ENCODE measurements around the gene DPF3. TPM values are rescaled to one million over a fixed set of nuclear protein-coding genes. Genes with fewer than 3 reads are reported as not detected.

The DPF3 gene
- total RNA-seq, 1 donor from 2014 or later = 1.3 TPM

DNA sequence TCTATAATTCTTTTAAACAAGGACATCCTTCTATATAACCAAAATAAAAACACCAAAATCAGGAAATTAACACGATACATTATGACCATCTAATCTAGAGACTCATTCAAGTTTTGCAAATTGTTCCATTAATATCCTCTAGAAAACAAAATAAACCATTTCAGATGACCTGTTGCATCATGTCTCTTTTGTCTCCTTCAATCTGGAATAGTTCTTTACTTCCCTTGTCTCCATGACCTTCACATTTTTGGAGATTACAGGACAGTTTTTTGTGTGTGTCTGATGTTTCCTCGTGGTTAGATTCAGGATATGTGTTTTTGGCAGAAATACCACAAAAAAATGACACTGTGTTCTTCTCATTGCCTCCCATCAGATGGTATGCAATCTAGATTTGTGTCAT is 19.9 kb upstream of the DPF3 start:
- peaks cover under 1% of the 10 kb centered on the region for H3K4me1 Mint-ChIP-seq
- no peak overlapping the region for H3K27ac Mint-ChIP-seq (ENCODE audit: unreplicated experiment)
- peaks cover 5% of the 10 kb centered on the region for H3K27me3 Mint-ChIP-seq (ENCODE audit: low read depth)
- TF ChIP-seq, protein P1, sequence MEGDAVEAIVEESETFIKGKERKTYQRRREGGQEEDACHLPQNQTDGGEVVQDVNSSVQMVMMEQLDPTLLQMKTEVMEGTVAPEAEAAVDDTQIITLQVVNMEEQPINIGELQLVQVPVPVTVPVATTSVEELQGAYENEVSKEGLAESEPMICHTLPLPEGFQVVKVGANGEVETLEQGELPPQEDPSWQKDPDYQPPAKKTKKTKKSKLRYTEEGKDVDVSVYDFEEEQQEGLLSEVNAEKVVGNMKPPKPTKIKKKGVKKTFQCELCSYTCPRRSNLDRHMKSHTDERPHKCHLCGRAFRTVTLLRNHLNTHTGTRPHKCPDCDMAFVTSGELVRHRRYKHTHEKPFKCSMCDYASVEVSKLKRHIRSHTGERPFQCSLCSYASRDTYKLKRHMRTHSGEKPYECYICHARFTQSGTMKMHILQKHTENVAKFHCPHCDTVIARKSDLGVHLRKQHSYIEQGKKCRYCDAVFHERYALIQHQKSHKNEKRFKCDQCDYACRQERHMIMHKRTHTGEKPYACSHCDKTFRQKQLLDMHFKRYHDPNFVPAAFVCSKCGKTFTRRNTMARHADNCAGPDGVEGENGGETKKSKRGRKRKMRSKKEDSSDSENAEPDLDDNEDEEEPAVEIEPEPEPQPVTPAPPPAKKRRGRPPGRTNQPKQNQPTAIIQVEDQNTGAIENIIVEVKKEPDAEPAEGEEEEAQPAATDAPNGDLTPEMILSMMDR (conservative IDR thresholded peaks at IDR 0.05) = no peak
- H3K4me3 Mint-ChIP-seq = no peak overlapping the region
- H3K9me3 Mint-ChIP-seq = no peaks in the 10 kb centered on the region
- H3K36me3 Mint-ChIP-seq (ENCODE audit: low read depth) = no peaks in the 10 kb centered on the region
- no peak for DNase-seq (ENCODE audit: low read depth, low spot score)

DNA sequence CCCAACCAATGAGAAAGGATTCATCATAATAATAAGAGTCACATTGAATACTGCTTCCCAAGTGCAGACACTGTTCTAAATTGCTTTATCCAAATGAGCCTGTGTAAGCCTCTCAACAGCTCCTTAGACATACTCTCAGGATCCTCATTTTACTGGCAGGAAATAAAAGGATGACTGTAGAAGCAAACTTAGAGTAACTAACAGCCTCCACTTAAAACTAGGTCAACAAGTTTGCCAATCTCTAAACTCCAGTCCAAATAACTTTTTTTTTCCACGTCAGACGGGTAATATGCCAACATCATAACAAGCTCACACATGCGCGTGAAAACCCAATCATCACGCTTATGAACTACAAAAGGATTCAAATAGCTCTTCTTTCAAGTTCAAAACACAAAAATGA is 15.3 kb upstream of the DPF3 start:
- H3K9me3 Mint-ChIP-seq = no peaks in the 10 kb centered on the region
- no peak for DNase-seq (ENCODE audit: low read depth, low spot score)
- H3K27me3 Mint-ChIP-seq (ENCODE audit: low read depth) = peaks cover 18% of the 10 kb centered on the region
- TF ChIP-seq, protein P1 (conservative IDR thresholded peaks at IDR 0.05) = no peak
- no peak overlapping the region for H3K27ac Mint-ChIP-seq (ENCODE audit: unreplicated experiment)
- no peaks in the 10 kb centered on the region for H3K4me1 Mint-ChIP-seq
- H3K4me3 Mint-ChIP-seq = no peak overlapping the region
- no peaks in the 10 kb centered on the region for H3K36me3 Mint-ChIP-seq (ENCODE audit: low read depth)

DNA sequence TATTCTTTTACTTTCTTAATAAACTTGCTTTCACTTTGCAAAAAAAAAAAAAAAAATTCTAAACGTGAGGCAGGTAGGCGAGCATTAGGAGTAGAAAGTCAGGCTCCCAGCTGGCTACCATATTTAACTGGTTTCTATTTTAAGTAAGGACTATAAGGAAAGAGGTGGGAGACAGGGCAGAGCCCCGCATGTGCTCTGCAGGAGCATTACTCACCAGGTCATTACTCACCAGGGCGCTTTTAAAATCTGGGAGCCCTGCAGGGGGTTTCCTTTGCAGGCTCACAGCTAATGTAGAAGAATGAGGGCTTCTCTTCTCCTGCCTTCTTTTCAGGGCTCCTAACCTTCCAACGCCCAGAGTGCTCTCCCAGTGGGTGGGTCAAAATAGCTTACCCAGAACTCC is 14.0 kb upstream of the DPF3 start:
- TF ChIP-seq, protein P1 (conservative IDR thresholded peaks at IDR 0.05) = no peak
- Mint-ChIP-seq H3K4me3 (no peak overlapping the region), H3K4me1 (no peaks in the 10 kb centered on the region), H3K27me3 (ENCODE audit: low read depth) (peaks cover 18% of the 10 kb centered on the region), H3K9me3 (no peaks in the 10 kb centered on the region), H3K27ac (ENCODE audit: unreplicated experiment) (no peak overlapping the region), H3K36me3 (ENCODE audit: low read depth) (no peaks in the 10 kb centered on the region)
- DNase-seq (ENCODE audit: low read depth, low spot score) = no peak

DNA sequence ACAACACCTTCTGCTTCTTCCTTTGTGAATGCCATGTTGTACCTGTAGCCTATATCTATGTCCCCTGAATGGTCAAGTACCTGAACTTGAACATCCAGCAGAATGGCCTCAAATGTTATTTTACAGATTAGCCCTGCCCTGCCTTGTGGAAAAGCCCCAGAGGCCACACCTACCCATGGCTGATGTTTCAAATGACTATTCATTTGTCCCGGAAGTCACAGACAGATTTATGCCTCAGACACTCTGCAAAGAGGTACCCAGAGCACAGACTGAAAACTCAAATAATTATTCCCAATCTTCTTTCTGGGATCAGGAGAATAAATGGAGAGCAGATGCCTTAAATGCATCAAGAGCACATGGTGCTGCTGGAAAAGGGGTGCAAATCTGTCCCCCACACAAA is 13.0 kb upstream of the DPF3 start:
- no peaks in the 10 kb centered on the region for H3K4me1 Mint-ChIP-seq
- H3K27ac Mint-ChIP-seq (ENCODE audit: unreplicated experiment) = no peak overlapping the region
- peaks cover 18% of the 10 kb centered on the region for H3K27me3 Mint-ChIP-seq (ENCODE audit: low read depth)
- H3K36me3 Mint-ChIP-seq (ENCODE audit: low read depth) = no peaks in the 10 kb centered on the region
- H3K9me3 Mint-ChIP-seq = no peaks in the 10 kb centered on the region
- no peak overlapping the region for H3K4me3 Mint-ChIP-seq
- TF ChIP-seq, protein P1 (conservative IDR thresholded peaks at IDR 0.05) = no peak
- no peak for DNase-seq (ENCODE audit: low read depth, low spot score)

DNA sequence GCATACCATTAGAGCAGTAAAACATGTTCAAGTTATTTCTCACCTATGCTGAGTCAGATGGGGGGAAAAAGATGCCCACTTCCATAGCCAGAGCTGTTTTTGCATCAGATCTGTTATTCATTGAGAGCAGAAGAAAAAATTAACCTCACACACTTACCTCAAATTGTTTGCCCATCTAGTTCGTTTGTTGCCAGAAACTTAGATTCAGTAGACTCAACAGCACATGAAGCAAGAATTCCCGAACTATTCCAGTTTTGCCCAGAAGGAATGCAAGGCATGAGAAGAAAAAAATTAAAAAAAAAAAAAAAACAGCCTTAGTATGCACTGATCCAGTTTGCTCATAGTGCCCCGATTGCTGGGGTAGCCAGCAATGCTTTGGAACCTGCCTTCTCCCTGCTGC is 12.4 kb upstream of the DPF3 start:
- peaks cover 18% of the 10 kb centered on the region for H3K27me3 Mint-ChIP-seq (ENCODE audit: low read depth)
- H3K4me3 Mint-ChIP-seq = no peak overlapping the region
- DNase-seq (ENCODE audit: low read depth, low spot score) = no peak
- H3K36me3 Mint-ChIP-seq (ENCODE audit: low read depth) = no peaks in the 10 kb centered on the region
- no peaks in the 10 kb centered on the region for H3K4me1 Mint-ChIP-seq
- H3K27ac Mint-ChIP-seq (ENCODE audit: unreplicated experiment) = no peak overlapping the region
- no peaks in the 10 kb centered on the region for H3K9me3 Mint-ChIP-seq
- TF ChIP-seq, protein P1 (conservative IDR thresholded peaks at IDR 0.05) = no peak
